WTC11 (cell line): ENCODE measurements around the gene CLEC2A.

Source experiments
- CBFB ChIP-seq: sonication (generic); formaldehyde crosslinking; IDR thresholded peaks from 2 replicates; pipeline ENCODE4 v1.8.1; 2022; ENCODE audit warnings: mild to moderate bottlenecking, low read depth, missing genetic modification reagents
- EMX1 ChIP-seq: fragments of 250-450 bp; sonication (Bioruptor Pico); IDR thresholded peaks from 2 replicates; pipeline ENCODE4 v1.8.0; 2021; ENCODE audit warnings: mild to moderate bottlenecking
- FOXP4 ChIP-seq: sonication (generic); formaldehyde crosslinking; IDR thresholded peaks from 2 replicates; pipeline ENCODE4 v1.8.0; 2022; ENCODE audit warnings: mild to moderate bottlenecking, missing genetic modification reagents
- MLX ChIP-seq: sonication (generic); formaldehyde crosslinking; IDR thresholded peaks from 2 replicates; pipeline ENCODE4 v1.8.1; 2023; ENCODE audit warnings: mild to moderate bottlenecking, missing genetic modification reagents, moderate library complexity
- NFYB ChIP-seq: sonication (generic); formaldehyde crosslinking; conservative IDR thresholded peaks from 2 replicates; pipeline ENCODE4 v1.8.0; 2022; ENCODE audit warnings: low read depth, missing genetic modification reagents
- NR2C2 ChIP-seq: sonication (generic); formaldehyde crosslinking; IDR thresholded peaks from 2 replicates; pipeline ENCODE4 v1.8.0; 2022; ENCODE audit warnings: mild to moderate bottlenecking, missing genetic modification reagents
- TEAD4 ChIP-seq: sonication (generic); formaldehyde crosslinking; IDR thresholded peaks from 2 replicates; pipeline ENCODE4 v1.8.0; 2022; ENCODE audit warnings: mild to moderate bottlenecking, missing genetic modification reagents
- ZBTB21 ChIP-seq: sonication (generic); formaldehyde crosslinking; IDR thresholded peaks from 2 replicates; pipeline ENCODE4 v1.8.1; 2023; ENCODE audit warnings: mild to moderate bottlenecking, missing genetic modification reagents, borderline replicate concordance
- ZNF263 ChIP-seq: sonication (generic); formaldehyde crosslinking; IDR thresholded peaks from 2 replicates; pipeline ENCODE4 v1.8.1; 2022; ENCODE audit warnings: low read depth, mild to moderate bottlenecking, moderate library complexity, missing genetic modification reagents
- TF ChIP-seq, protein P1 (sequence below): fragments of 200-600 bp; IDR thresholded peaks from 2 replicates; pipeline ENCODE4 v1.8.0; 2022; ENCODE audit warnings: antibody characterized with exemption

GRCh38 chr12:9926876-9927275 is 5.3 kb downstream of the CLEC2A start:
- TF ChIP-seq, protein P1, sequence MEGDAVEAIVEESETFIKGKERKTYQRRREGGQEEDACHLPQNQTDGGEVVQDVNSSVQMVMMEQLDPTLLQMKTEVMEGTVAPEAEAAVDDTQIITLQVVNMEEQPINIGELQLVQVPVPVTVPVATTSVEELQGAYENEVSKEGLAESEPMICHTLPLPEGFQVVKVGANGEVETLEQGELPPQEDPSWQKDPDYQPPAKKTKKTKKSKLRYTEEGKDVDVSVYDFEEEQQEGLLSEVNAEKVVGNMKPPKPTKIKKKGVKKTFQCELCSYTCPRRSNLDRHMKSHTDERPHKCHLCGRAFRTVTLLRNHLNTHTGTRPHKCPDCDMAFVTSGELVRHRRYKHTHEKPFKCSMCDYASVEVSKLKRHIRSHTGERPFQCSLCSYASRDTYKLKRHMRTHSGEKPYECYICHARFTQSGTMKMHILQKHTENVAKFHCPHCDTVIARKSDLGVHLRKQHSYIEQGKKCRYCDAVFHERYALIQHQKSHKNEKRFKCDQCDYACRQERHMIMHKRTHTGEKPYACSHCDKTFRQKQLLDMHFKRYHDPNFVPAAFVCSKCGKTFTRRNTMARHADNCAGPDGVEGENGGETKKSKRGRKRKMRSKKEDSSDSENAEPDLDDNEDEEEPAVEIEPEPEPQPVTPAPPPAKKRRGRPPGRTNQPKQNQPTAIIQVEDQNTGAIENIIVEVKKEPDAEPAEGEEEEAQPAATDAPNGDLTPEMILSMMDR = no peak
- TF ChIP-seq CBFB = no peak
- TF ChIP-seq ZNF263 = no peak
- TF ChIP-seq NFYB = no peak
- TF ChIP-seq MLX (CRISPR knock-in tag) = no peak
- no peak for TF ChIP-seq EMX1 (CRISPR knock-in tag)
- no peak for TF ChIP-seq NR2C2 (CRISPR knock-in tag)
- no peak for TF ChIP-seq TEAD4 (CRISPR knock-in tag)
- TF ChIP-seq ZBTB21 (CRISPR knock-in tag) = no peak
- no peak for TF ChIP-seq FOXP4 (CRISPR knock-in tag)
